Stimulated activated CD4-positive, alpha-beta T cell treated with anti-CD3 and anti-CD28 coated beads, TNF-alpha, amount 100 ng/mL, for 24 hours (primary cell): ENCODE data around the gene HOXA9.

ENCODE experiments used
- DNase-seq, 3 experiments: peaks; one replicate each; pipeline ENCODE4 v3.0.0-alpha.2; 2020; ENCODE audit warnings: low read depth in 3 of 3

HOXA9 gene

GRCh38 chr7:27164367-27165088 lies 809 bp downstream of the HOXA9 start:
- no peak for DNase-seq

- DNase-seq, result no peak
Measured at GRCh38 chr7:27164045-27164366, 1.3 kb downstream of the HOXA9 start.

- DNase-seq, result no peak
Measured at GRCh38 chr7:27163288-27164044, 1.9 kb downstream of the HOXA9 start.

- no peak for DNase-seq
Measured at GRCh38 chr7:27162561-27163287, 2.6 kb downstream of the HOXA9 start.

- no peak for DNase-seq
Measured at GRCh38 chr7:27161721-27162560, 3.4 kb downstream of the HOXA9 start.

GRCh38 chr7:27161214-27161720 lies 4.1 kb downstream of the HOXA9 start:
- no peak for DNase-seq

- DNase-seq, result peak; percentile 76 to 79 (median 76)
Measured at GRCh38 chr7:27160546-27161213, 4.7 kb downstream of the HOXA9 start.

GRCh38 chr7:27160145-27160545 lies 5.2 kb downstream of the HOXA9 start:
- no peak for DNase-seq

GRCh38 chr7:27159266-27160144 lies 5.8 kb downstream of the HOXA9 start:
- no peak for DNase-seq

- DNase-seq, result no peak
Measured at GRCh38 chr7:27158436-27159265, 6.7 kb downstream of the HOXA9 start.

GRCh38 chr7:27157702-27158431 lies 7.5 kb downstream of the HOXA9 start:
- DNase-seq, result no peak

- no peak for DNase-seq
Measured at GRCh38 chr7:27156916-27157701, 8.2 kb downstream of the HOXA9 start.

- DNase-seq, result no peak
Measured at GRCh38 chr7:27156508-27156898, 8.8 kb downstream of the HOXA9 start, which contains the start of gene HOXA7. TSS of gene HOXA7 (minus strand) at chr7:27156675. CDS start at chr7:27156545, 130 bp downstream.

- DNase-seq, result no peak
Measured at GRCh38 chr7:27155816-27156507, 9.4 kb downstream of the HOXA9 start.

- peak in 1 of 3 experiments; percentile 44 for DNase-seq
Measured at GRCh38 chr7:27154901-27155815, 10.2 kb downstream of the HOXA9 start.

- DNase-seq, result no peak
Measured at GRCh38 chr7:27154369-27154768, 11.0 kb downstream of the HOXA9 start.
